Inflammatory macrophage (primary cell): ENCODE measurements around the gene CDHR1.

Experiments
- DNase-seq, 2 donors: peaks; one replicate each; pipeline ENCODE4 v3.0.0-alpha.2; 2020 to 2022

Gene CDHR1

DNA sequence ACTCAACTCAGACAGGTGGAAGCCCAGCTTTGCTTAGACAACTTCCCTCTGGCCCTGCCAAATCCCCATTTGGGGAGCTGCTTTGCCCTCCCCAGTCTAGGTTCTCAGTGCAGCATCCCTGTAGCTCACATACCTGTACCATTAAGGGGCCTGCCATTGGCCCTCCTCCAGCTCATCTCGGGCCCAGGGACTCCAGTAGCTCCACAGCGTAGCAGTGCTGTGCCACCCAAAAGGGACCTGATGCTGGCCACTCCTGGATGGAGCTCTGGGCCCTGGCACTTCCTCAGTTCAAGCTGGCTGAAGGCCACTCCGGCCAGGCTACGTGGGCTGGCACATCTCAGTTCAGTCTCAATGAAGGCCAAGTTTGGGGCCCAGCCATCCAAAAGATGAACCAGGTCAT is 39.6 kb downstream of the CDHR1 start:
- DNase-seq: no peak

DNA sequence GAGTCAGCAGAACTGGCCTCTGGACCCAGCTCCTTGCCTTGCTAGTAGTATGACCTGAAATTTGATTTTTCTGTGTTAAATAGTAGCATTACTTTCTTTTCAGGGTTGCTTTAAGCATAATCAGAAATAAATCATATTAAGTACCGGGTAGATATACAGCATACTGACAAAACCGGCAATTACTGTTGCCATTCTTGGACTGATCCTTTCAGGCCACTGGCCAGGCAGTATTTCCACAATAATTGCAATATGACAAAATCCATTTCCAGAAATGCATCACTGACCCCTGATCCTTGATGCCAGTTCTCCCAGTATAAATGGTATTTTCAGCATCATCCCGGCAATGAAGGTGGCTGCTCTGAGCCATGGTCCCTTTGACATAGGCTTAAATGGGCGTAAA is 40.1 kb downstream of the CDHR1 start:
- no peak for DNase-seq

DNA sequence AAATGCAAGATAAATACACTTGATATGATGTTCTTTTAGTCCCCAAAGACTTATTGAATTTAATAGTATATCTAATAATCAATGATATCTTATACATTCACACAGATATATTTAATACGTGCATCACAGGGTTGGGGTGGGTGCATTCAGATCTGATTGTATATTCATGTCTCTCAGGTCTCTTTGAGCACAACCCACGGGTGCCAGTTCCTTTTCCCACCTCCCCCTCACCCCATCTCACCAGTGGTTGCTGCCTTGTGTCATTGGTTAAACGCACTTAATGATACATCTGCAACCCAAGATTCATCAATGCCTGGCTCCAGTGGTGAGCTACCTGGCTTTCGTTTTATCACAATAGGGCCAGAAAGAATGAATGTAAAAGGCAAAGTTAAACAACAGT is 40.8 kb downstream of the CDHR1 start:
- DNase-seq: no peak

DNA sequence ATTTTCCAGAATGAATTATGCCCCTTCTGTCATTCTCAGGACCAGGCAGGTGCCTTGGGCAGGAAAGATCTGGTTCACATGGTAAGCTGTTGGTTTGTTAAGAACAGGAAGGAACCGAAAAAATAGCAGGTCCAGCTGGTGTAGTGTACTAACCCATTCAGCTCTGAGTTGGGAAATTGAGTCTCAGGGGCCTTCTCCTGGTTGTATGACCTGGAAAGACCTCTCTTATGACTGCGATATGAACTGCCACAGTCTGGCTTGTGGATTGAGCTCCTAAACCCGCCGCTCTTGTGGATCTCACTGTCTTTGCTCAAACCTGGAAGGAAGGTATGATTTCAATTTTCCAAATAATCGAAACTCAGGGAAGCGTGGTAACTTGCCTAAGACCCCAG is 42.5 kb downstream of the CDHR1 start:
- no peak for DNase-seq

DNA sequence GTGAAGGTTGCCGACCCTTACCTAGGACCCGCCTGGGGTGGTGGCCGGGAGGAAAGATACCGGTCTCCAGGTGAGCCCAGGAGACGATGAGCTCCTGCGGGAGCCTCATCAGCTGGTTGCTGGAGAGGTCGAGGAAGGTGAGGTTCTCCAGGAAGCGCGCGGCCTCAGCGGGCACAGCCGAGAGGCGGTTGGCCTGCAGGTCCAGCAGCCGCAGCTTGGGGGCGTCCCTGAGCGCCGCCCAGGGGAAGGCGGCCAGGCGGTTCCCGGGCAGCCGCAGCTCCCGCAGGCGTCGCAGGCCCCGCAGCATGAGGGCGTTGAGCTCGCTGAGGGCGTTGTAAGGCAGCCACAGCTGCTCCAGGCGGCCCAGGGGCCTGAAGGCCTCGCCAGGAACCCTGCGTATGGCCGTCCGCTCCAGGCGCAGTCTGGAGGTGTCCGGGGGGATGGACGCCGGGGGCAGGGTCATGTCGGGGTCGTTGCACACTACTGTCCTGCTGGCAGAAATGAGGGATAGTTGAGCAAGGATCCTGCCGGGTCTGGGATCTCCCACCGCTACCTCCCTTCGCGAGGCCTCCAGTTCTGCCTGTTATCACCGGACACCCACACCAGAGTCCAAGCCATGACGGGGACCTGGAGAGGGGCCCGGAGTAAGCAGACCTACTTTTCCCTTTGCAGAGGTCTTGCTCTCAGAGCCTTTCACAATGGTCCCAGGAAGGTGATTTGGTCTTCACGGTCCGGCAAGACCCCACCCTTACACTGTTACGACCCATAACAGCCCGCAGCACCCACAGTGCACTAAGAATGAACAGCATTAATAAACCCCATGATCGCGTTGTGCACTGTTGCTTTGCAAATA is 43.1 kb downstream of the CDHR1 start:
- no peak for DNase-seq

DNA sequence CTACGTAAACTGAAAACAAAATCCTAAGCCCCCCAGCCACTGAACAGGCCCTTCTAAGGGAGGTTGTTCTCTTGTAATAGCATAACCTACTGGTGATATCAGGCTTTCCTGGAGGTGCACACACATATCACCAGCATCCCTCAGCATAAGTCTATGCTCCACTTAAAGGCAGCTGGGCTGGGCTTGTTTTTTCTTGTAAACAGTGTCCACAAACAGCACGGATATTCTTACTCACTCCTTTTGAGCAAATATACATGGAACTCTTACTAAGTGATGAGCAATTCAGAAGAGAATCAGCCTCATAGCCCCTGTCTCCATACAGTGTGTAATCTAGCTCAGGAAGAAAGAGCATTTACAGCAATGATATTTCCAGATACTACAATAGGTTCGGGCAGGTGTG is 44.6 kb downstream of the CDHR1 start:
- DNase-seq: no peak

DNA sequence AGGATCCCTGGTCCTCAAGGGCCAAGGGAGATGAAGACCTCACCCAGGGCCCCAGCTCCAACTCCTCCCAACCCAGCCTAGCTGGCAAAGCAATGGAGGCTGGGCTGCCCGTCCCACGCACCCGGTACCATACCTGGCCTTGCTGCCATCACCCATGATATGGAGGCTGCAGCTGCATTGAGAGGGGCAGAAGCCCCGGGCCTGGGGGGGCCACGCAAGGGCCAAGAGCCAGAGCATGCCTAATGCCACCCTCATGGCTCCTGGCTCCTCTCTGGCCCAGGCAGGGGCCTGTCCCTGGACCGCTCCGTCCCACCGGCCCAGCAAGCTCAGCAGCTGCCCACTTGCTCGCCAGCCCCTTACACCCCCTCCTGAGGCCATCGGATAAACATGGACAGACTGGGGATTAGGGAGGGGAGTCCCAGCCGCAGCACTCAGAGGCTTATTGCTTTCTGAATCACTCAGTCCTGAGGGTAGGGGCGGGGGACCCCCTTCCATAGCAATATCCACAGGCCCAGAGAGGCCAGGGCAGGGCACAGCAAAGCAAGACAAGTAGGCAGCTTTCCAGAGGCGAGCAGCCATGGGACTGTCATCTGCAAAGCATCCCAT is 47.0 kb downstream of the CDHR1 start, which contains the start of gene LRIT1:
LRIT1 (minus strand) TSS at position 362 of the 606 bp plus-strand sequence; CDS start at position 255, 107 bp downstream.
- no peak for DNase-seq

- no peak for DNase-seq
These were observed 49.4 kb downstream of the CDHR1 start for GRCh38 chr10:84243759-84244158.

DNA sequence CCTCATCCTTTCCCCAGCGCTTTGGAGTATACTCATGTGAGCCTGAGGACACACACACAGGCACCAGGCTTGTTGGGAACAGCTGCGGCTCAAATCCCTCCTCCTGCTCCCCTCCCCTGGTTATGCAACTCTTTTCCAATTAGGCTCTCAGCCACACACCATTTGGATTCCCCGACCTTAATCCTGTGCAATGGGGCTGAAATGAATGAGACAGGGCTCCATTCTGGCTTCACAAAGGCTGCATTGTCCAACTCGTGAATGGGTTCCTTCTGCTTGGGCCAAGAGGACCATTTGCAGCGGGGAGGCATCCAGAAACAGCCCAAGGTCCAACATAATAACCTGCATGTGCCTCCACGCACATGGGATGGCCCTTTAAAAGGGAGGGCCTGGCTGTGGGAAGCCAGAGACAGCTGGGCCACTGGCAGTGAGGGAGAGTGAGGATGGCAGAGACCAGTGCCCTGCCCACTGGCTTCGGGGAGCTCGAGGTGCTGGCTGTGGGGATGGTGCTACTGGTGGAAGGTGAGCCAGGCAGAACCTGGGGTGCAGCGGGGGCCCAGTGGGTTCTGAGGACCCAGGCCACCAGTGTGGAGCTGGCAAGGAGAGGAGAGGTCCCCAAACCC is 50.4 kb downstream of the CDHR1 start, which contains the start of gene RGR:
RGR (plus strand) TSS at position 403 of the 620 bp plus-strand sequence; CDS start at position 441, 38 bp downstream.
- DNase-seq: no peak

DNA sequence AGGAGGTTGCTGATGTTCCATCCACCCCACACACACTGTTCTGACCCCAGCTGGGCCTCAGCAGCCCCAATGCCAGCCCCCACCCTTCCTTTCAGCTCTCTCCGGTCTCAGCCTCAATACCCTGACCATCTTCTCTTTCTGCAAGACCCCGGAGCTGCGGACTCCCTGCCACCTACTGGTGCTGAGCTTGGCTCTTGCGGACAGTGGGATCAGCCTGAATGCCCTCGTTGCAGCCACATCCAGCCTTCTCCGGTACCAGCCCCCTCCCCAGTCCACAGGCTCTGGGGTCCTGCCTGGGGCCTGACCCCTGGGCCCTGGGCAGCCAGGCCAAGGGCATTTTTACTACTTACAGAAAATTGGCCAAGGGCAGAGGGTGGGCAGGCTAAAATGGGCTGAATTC is 53.2 kb downstream of the CDHR1 start:
- DNase-seq: no peak

GRCh38 chr10:84248794-84249193 is 54.5 kb downstream of the CDHR1 start:
- DNase-seq: no peak

DNA sequence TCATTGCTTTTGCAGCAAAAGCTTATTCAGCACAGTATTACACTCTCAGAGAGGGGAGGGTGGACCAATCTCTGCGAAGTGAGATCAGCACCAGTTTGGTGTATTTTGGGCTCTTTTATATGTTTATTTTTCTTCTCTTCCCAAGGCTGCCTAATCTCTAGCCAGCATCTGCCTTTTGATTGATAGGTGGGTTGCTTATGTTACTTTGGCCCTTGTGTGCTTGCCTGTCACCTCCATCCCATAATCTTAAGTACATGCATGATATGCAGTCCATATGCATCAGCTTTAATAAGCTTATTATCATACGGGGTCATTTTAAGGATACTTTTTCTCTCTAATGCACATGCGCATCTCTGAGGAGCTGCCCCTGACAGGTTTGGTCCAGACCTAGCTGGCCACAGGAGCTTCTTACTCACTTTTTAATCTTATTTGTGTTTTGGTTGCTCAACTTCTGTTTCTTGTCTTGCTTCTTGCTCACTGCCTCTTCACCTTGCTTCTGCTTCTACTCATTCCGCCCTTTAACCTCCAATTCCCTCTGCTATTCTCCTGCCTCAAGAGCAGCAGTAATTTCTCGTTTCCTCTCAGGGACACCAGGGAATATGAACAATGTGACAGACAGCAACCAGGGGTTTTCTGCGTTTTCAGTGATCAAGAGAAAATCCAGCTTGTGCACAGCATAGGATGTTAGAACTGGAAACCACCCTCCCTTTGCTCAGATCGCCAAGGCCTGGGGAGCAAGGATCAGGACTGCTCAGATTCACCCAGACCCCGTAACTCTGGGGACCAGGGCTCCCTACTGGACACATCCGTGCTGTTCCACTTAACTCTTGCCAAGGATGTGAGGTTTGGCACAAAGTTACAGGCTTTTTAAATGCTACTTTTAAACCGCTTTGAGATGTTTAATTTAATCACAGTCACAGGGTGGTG is 60.5 kb downstream of the CDHR1 start:
- no peak for DNase-seq

DNA sequence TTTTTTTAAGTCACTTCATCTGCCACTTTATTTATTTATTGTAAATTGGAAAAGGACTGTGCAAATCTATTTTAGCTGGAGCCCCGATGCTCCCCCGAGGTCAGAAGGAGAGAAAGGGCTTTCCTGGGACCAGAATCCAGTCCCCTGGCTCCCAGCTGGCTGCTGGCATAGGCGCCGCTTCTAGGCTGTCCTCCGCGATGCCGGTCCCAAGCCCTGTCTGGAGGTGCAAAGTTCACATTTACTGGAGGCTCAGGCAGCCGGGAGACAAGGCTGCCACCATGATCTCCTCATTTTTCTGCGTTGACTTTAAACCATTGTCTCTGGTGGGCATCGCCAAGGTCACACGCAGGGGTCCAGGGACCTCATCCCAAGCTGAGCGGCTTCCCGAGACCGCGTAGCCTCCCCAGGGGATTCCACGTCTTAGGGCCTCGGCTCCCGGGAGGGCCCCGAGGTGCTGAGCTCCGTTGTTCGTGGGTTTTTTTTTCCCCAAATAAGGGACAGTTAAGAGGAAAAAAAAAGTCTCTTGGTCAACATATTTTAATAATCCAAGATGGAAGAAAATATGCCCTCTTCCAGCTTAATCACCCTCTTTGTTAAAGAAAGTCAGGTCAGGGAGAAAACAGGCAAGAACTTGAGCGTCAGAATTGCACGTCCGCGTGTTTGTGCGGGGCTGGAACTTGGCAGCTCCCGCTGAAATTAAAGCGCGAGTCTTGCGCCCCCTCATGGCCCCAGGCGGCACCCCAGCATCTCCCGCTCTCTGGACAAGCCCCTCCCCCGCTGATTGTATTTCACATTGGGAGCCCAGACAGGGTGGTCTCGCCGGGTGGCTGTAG is 62.4 kb downstream of the CDHR1 start:
- peak; percentile 4 to 11 for DNase-seq

GRCh38 chr10:84257343-84258020 is 63.1 kb downstream of the CDHR1 start:
- DNase-seq: no peak

GRCh38 chr10:84258034-84258695 is 63.8 kb downstream of the CDHR1 start:
- DNase-seq: no peak

- no peak for DNase-seq
These were observed 67.0 kb downstream of the CDHR1 start for GRCh38 chr10:84261236-84261915.

- DNase-seq: no peak
These were observed 68.0 kb downstream of the CDHR1 start for GRCh38 chr10:84262190-84262956.

- DNase-seq: no peak
These were observed 69.4 kb downstream of the CDHR1 start for GRCh38 chr10:84263716-84264115.

GRCh38 chr10:84264611-84265141 is 70.3 kb downstream of the CDHR1 start:
- DNase-seq: peak; percentile 50 to 59
